Measurements from ENCODE around the gene TRPM3.

DNA sequence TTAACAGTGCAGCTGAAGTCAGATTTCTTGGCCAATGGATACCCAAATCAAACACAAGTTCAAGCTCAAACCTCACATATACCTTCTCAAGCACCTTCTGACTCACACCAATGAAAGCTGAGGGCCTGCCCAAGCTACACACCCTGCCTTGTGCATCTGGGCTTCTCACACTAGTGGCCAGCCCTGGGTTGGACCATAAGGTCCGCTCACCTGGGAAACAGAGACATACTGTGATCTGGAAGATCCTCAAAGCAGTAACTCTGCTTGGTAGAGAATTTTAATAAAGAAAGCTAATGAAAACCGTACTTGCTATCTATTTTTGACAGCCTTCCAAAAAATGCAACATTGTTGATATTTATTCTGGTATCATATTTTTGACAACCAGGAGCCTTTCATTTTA, 7.4 kb upstream of the TRPM3 start:
- TF ChIP-seq HNF4G (IDR thresholded peaks at IDR 0.05) (no peak), TAF1 (conservative IDR thresholded peaks at IDR 0.05) (no peak), EGR1 (IDR thresholded peaks at IDR 0.05; ENCODE audit: low read depth in 2 of 2) (no peak)
- TF ChIP-seq, protein P1, sequence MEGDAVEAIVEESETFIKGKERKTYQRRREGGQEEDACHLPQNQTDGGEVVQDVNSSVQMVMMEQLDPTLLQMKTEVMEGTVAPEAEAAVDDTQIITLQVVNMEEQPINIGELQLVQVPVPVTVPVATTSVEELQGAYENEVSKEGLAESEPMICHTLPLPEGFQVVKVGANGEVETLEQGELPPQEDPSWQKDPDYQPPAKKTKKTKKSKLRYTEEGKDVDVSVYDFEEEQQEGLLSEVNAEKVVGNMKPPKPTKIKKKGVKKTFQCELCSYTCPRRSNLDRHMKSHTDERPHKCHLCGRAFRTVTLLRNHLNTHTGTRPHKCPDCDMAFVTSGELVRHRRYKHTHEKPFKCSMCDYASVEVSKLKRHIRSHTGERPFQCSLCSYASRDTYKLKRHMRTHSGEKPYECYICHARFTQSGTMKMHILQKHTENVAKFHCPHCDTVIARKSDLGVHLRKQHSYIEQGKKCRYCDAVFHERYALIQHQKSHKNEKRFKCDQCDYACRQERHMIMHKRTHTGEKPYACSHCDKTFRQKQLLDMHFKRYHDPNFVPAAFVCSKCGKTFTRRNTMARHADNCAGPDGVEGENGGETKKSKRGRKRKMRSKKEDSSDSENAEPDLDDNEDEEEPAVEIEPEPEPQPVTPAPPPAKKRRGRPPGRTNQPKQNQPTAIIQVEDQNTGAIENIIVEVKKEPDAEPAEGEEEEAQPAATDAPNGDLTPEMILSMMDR (IDR thresholded peaks at IDR 0.05; ENCODE audit: low read depth, low read length, missing input control), result no peak

Measured in liver (tissue), 3 donors.